Left ventricle myocardium inferior (tissue), 1 donor: Measurements from ENCODE around the gene POLR1A. TPM values are rescaled to one million over a fixed set of nuclear protein-coding genes. Genes with fewer than 3 reads are reported as not detected.
A peak's percentile ranks its signal among the peaks of the same experiment; 100 is the strongest.

Experiments
- DNase-seq: peaks from one replicate; pipeline ENCODE4 v3.0.0-alpha.2; 2020
- H3K27ac ChIP-seq: fragments of 200-600 bp; replicated peaks from 2 replicates; pipeline ENCODE4 v1.8.0; 2021
- H3K27me3 ChIP-seq: fragments of 200-600 bp; 2 replicates; pipeline ENCODE4 v1.8.0; 2021; ENCODE audit warnings: low read depth
- H3K36me3 ChIP-seq: fragments of 200-600 bp; 2 replicates; pipeline ENCODE4 v1.8.0; 2021
- H3K4me1 ChIP-seq: fragments of 200-600 bp; 2 replicates; pipeline ENCODE4 v1.8.0; 2021
- H3K4me3 ChIP-seq: fragments of 200-600 bp; 2 replicates; pipeline ENCODE4 v1.8.0; 2021; ENCODE audit warnings: mild to moderate bottlenecking, moderate library complexity
- H3K9me3 ChIP-seq: fragments of 200-600 bp; replicated peaks from 2 replicates; pipeline ENCODE4 v1.8.0; 2021
- intact Hi-C: fragments of 100-400 bp; cut with micrococcal nuclease; formaldehyde crosslinking; loops from one replicate; pipeline ENCODE4 v1.11.0; 2022
- total RNA-seq: library from RNA; stranded (reverse); fragmentation: NEBNext Ultra II Directional; extraction: Animal tissue kit (Norgen Biotek cat#: 25700); gene quantifications from one replicate; pipeline ENCODE4 v1.2.1, GENCODE V29; 2021
- TF ChIP-seq, protein P1 (sequence below): fragments of 200-600 bp; IDR thresholded peaks from 2 replicates; pipeline ENCODE4 v1.8.0; 2021; ENCODE audit warnings: antibody characterized with exemption, mild to moderate bottlenecking, borderline replicate concordance
- donor health status: DM: no; HTN: yes; CAD: no; lungs with severe emphysema.

POLR1A gene
- total RNA-seq, 1 donor from 2014 or later = 16.3 TPM

DNA sequence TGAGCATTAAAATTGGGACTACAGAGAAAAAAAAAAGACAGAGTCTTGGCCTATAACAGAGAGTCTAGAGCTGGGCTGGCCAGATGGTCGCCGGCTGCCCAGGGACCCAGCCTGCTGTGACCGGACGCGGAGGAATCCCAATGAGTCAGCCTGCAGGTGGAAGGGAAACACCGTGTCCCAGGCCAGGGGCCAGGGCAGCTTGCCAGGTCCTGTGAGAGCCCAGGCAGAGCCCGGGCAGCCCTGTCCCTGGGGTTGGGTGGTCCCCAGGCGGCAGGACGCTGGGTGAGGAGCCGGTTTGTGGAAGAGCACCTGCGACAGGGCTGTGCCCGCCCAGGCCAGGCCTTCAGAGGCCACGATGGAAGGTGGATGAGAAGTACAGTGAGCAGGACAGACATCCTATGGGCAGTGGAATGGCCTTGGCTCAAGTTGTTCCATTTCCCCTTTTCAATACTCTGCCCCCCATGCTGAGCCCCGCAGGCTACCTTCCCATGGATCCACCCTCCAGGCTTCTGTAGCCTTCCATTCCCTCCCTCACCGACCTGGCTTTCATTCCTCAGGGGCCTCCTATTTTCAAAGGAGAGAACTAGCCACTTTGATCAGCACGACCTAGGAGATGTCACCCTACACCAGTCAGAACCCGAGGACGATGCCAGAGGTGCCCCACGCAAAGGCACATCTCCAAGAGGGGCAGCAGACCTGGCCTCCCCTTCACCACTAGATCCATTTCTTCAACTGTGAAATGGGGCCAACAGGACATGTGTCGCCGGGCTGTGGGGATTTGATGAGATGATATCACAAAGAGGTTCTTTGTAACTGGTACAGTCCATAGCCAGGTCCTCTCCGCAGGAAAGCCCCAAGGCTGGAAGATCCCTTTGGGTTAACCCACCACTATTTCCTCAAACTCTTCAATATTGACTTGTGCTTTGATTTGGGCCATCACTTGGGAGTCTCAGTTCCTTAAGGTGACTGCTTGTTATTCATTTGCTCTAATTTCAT, 87.5 kb downstream of the POLR1A start:
- H3K27ac ChIP-seq = peak overlapping the region; percentile 12
- peaks cover 8% of the 10 kb centered on the region for H3K36me3 ChIP-seq
- H3K4me1 ChIP-seq = peaks cover 28% of the 10 kb centered on the region
- DNase-seq = peak; percentile 56
- H3K27me3 ChIP-seq = peaks cover 65% of the 10 kb centered on the region
- H3K9me3 ChIP-seq = peaks cover 18% of the 10 kb centered on the region
- intact Hi-C loops = no loop called here
- TF ChIP-seq, protein P1, sequence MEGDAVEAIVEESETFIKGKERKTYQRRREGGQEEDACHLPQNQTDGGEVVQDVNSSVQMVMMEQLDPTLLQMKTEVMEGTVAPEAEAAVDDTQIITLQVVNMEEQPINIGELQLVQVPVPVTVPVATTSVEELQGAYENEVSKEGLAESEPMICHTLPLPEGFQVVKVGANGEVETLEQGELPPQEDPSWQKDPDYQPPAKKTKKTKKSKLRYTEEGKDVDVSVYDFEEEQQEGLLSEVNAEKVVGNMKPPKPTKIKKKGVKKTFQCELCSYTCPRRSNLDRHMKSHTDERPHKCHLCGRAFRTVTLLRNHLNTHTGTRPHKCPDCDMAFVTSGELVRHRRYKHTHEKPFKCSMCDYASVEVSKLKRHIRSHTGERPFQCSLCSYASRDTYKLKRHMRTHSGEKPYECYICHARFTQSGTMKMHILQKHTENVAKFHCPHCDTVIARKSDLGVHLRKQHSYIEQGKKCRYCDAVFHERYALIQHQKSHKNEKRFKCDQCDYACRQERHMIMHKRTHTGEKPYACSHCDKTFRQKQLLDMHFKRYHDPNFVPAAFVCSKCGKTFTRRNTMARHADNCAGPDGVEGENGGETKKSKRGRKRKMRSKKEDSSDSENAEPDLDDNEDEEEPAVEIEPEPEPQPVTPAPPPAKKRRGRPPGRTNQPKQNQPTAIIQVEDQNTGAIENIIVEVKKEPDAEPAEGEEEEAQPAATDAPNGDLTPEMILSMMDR = no peak
- no peak overlapping the region for H3K4me3 ChIP-seq

DNA sequence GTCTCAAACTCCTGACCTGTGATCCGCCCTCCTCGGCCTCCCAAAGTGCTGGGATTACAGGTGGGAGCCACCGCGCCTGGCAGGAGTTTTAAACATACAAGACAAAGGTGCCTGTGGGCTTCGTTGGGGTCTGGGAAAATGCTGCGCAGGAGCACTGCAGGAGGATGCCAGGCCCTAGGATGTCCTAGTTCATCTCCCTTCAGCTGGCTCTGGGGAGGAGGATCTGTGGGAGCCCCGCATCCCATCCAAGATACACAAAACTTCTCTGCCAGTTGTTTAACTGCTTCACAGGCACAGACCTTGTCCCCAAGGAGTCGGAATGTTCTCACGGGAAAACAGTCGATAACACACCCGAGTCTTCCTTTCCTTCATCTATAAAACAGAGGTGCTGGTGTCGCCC, 89.1 kb downstream of the POLR1A start:
- Histone ChIP-seq H3K27ac (peak overlapping the region; percentile 18), H3K4me3 (no peak overlapping the region), H3K36me3 (peaks cover 8% of the 10 kb centered on the region), H3K27me3 (peaks cover 75% of the 10 kb centered on the region), H3K9me3 (peaks cover 18% of the 10 kb centered on the region), H3K4me1 (peaks cover 28% of the 10 kb centered on the region)
- TF ChIP-seq, protein P1 = no peak
- no peak for DNase-seq
- intact Hi-C loops = no loop called here

DNA sequence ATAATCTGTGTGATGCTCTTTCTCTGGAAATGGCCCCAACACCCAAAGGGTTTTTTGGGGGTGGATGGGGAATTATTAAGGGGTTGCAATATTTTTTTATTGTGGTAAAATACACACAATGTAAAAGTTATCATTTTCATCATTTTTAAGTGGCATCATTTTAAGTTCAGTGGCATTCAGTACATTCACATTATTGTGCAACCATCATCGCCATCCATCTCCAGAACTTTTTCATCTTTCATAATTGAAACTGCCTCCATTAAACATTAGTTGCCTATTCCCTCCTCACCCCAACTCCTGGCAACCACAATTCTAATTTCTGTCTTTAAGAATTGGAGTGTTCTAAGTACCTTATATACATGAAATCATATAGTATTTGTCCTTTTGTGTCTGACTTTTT, 90.0 kb downstream of the POLR1A start:
- intact Hi-C loops = no loop called here
- DNase-seq = no peak
- H3K4me3 ChIP-seq = no peak overlapping the region
- TF ChIP-seq, protein P1 = no peak
- peaks cover 18% of the 10 kb centered on the region for H3K9me3 ChIP-seq
- H3K36me3 ChIP-seq = peaks cover 8% of the 10 kb centered on the region
- H3K4me1 ChIP-seq = peaks cover 20% of the 10 kb centered on the region
- H3K27me3 ChIP-seq = peaks cover 75% of the 10 kb centered on the region
- no peak overlapping the region for H3K27ac ChIP-seq

DNA sequence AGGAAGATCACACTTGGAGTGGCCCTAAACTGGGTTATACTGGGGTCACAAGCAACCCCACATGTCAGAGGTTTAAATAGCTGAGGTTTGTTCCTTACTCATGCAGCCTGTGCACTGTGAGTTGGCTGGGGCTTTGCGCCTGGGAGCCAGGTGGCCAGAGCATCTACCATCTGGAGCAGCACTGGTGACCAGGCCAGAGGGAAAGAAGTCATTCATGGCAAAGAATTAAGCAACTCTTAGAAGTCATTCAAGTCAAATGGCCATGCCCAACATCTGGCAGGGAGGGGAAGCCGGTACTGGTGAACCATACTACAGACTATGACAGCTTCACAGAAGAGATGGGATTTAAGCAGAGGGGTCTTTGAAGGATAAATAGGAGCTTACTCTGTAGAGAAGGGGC, 90.7 kb downstream of the POLR1A start:
- intact Hi-C loops = no loop called here
- TF ChIP-seq, protein P1 = no peak
- Histone ChIP-seq H3K27ac (no peak overlapping the region), H3K27me3 (peaks cover 75% of the 10 kb centered on the region), H3K4me1 (peaks cover 19% of the 10 kb centered on the region), H3K4me3 (no peak overlapping the region), H3K9me3 (peaks cover 18% of the 10 kb centered on the region), H3K36me3 (peaks cover 8% of the 10 kb centered on the region)
- no peak for DNase-seq

DNA sequence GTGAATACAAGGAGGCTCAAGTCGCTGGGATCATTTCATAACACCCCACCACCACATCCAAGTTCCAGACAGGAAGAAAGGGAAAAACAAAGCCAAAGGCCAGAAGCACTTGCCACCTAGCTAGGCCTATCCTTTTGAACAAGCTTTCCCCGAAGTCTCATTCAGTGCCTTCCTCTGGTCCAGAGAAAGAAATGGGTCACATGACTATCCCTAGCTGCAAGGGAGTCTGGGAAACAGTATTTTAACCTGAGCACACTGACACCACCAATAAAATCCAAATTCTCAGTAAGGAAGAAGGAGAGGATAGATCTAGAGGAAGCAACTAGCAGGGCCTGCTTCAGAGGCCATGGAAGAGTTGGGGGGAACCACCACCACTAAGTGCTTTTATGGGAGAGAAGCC, 91.2 kb downstream of the POLR1A start:
- Histone ChIP-seq H3K36me3 (peaks cover 8% of the 10 kb centered on the region), H3K27me3 (peaks cover 72% of the 10 kb centered on the region), H3K4me1 (peaks cover 19% of the 10 kb centered on the region), H3K4me3 (no peak overlapping the region), H3K27ac (no peak overlapping the region), H3K9me3 (peaks cover 18% of the 10 kb centered on the region)
- intact Hi-C loops = no loop called here
- TF ChIP-seq, protein P1 = no peak
- DNase-seq = no peak
